H9 (cell line): ENCODE measurements around the gene IFNW1. TPM values are rescaled to one million over a fixed set of nuclear protein-coding genes. Genes with fewer than 3 reads are reported as not detected.
A peak's percentile ranks its signal among the peaks of the same experiment; 100 is the strongest.
"Not testable (repeated sequence)": the region's sequence is repeated elsewhere in the genome, so short reads cannot be mapped to it uniquely, and the experiment has no call there.

ENCODE experiments used
- DNase-seq: peaks from one replicate; pipeline ENCODE4 v3.0.0-alpha.2; 2017
- H2AFZ ChIP-seq: one replicate; pipeline ENCODE4 v1.6.1; 2013; ENCODE audit warnings: mild to moderate bottlenecking, low read length, control low read depth, moderate library complexity
- H2AK5ac ChIP-seq: 2 replicates; pipeline ENCODE4 v1.6.1; 2013; ENCODE audit warnings: low read length, control low read depth, mixed read lengths; ENCODE audit not compliant: insufficient read length
- H2BK120ac ChIP-seq: one replicate; pipeline ENCODE4 v1.6.1; 2013; ENCODE audit warnings: low read depth, mild to moderate bottlenecking, low read length, control low read depth, inconsistent platforms; ENCODE audit not compliant: poor library complexity, severe bottlenecking
- H2BK12ac ChIP-seq: 2 replicates; pipeline ENCODE4 v1.6.1; 2013; ENCODE audit warnings: low read length, control low read depth, mixed read lengths, low read depth; ENCODE audit not compliant: insufficient read length
- H2BK15ac ChIP-seq: 2 replicates; pipeline ENCODE4 v1.6.1; 2013; ENCODE audit warnings: low read depth, low read length, control low read depth
- H2BK20ac ChIP-seq: one replicate; pipeline ENCODE4 v1.6.1; 2013; ENCODE audit warnings: low read depth, mild to moderate bottlenecking, low read length, control low read depth, inconsistent platforms; ENCODE audit not compliant: poor library complexity, severe bottlenecking
- H2BK5ac ChIP-seq: 2 replicates; pipeline ENCODE4 v1.6.1; 2013; ENCODE audit warnings: low read length, control low read depth, mixed read lengths; ENCODE audit not compliant: insufficient read length
- H3K14ac ChIP-seq: 2 replicates; pipeline ENCODE4 v1.6.1; 2013; ENCODE audit warnings: low read length, control low read depth; ENCODE audit not compliant: insufficient read depth
- H3K18ac ChIP-seq: 2 replicates; pipeline ENCODE4 v1.6.1; 2013; ENCODE audit warnings: low read depth, mild to moderate bottlenecking, mixed read lengths, low read length, control low read depth; ENCODE audit not compliant: insufficient read length
- H3K23ac ChIP-seq: 2 replicates; pipeline ENCODE4 v1.6.1; 2013; ENCODE audit warnings: low read length, control low read depth, mixed read lengths, low read depth; ENCODE audit not compliant: insufficient read length
- H3K23me2 ChIP-seq: 2 replicates; pipeline ENCODE4 v1.6.1; 2013; ENCODE audit warnings: low read depth, mild to moderate bottlenecking, mixed read lengths, low read length, control low read depth; ENCODE audit not compliant: insufficient read length, poor library complexity, severe bottlenecking
- H3K27ac ChIP-seq: 2 replicates; pipeline ENCODE4 v1.5.1; 2013; ENCODE audit warnings: low read length, control low read depth, mixed read lengths, low read depth; ENCODE audit not compliant: insufficient read length
- H3K27me3 ChIP-seq: 2 replicates; pipeline ENCODE4 v1.6.1; 2013; ENCODE audit warnings: low read length, control low read depth, inconsistent platforms; ENCODE audit not compliant: insufficient read depth
- H3K4ac ChIP-seq: 2 replicates; pipeline ENCODE4 v1.6.1; 2013; ENCODE audit warnings: low read depth, mild to moderate bottlenecking, control low read depth, inconsistent platforms, low read length, moderate library complexity
- H3K4me1 ChIP-seq: 2 replicates; pipeline ENCODE4 v1.6.1; 2013; ENCODE audit warnings: low read length, control low read depth, inconsistent platforms; ENCODE audit not compliant: insufficient read depth
- H3K4me2 ChIP-seq: 2 replicates; pipeline ENCODE4 v1.6.1; 2013; ENCODE audit warnings: low read length, control low read depth, mixed read lengths; ENCODE audit not compliant: insufficient read length, insufficient read depth
- H3K56ac ChIP-seq: 2 replicates; pipeline ENCODE4 v1.6.1; 2013; ENCODE audit warnings: low read depth, mild to moderate bottlenecking, mixed read lengths, low read length, control low read depth; ENCODE audit not compliant: insufficient read length
- H3K79me1 ChIP-seq: 2 replicates; pipeline ENCODE4 v1.6.1; 2013; ENCODE audit warnings: low read depth, mild to moderate bottlenecking, moderate library complexity, low read length, control low read depth, inconsistent platforms; ENCODE audit not compliant: insufficient read depth, poor library complexity, severe bottlenecking
- H3K79me2 ChIP-seq: 2 replicates; pipeline ENCODE4 v1.6.1; 2013; ENCODE audit warnings: low read length, control low read depth, inconsistent platforms; ENCODE audit not compliant: insufficient read depth
- H3K9ac ChIP-seq: 2 replicates; pipeline ENCODE4 v1.6.1; 2013; ENCODE audit warnings: low read length, control low read depth, mixed read lengths; ENCODE audit not compliant: insufficient read length; ENCODE audit errors: extremely low read depth
- H3K9me3 ChIP-seq: one replicate; pipeline ENCODE4 v1.6.1; 2013; ENCODE audit warnings: low read depth, low read length, inconsistent platforms; ENCODE audit not compliant: control insufficient read depth
- H3T11ph ChIP-seq: one replicate; pipeline ENCODE4 v1.6.1; 2013; ENCODE audit warnings: mild to moderate bottlenecking, low read length, control low read depth, inconsistent platforms
- H4K20me1 ChIP-seq: one replicate; pipeline ENCODE4 v1.6.1; 2013; ENCODE audit not compliant: control insufficient read depth, insufficient read length, insufficient read depth
- H4K5ac ChIP-seq: 2 replicates; pipeline ENCODE4 v1.6.1; 2013; ENCODE audit warnings: low read depth, mild to moderate bottlenecking, mixed read lengths, low read length, control low read depth; ENCODE audit not compliant: insufficient read length
- H4K8ac ChIP-seq: replicated peaks from 2 replicates; pipeline ENCODE4 v1.6.1; 2013; ENCODE audit warnings: low read length, control low read depth, mixed read lengths, low read depth; ENCODE audit not compliant: insufficient read length
- H4K91ac ChIP-seq: 2 replicates; pipeline ENCODE4 v1.6.1; 2013; ENCODE audit warnings: low read depth, mild to moderate bottlenecking, moderate library complexity, mixed read lengths, low read length, control low read depth; ENCODE audit not compliant: insufficient read length
- H3K27ac Mint-ChIP-seq, 3 experiments: 2 replicates in 2 of 3; 3 replicates in 1 of 3; pipeline ENCODE4 v1.8.0; 2020 to 2021; ENCODE audit warnings: mixed read lengths in 3 of 3, mild to moderate bottlenecking in 1 of 3, moderate library complexity in 1 of 3
- H3K27me3 Mint-ChIP-seq: 2 replicates; pipeline ENCODE4 v1.8.0; 2021; ENCODE audit warnings: low read depth, mild to moderate bottlenecking, moderate library complexity, mixed read lengths
- H3K36me3 Mint-ChIP-seq, 3 experiments: 2 replicates in 2 of 3; 3 replicates in 1 of 3; pipeline ENCODE4 v1.8.0; 2020 to 2021; ENCODE audit warnings: low read depth in 3 of 3, mixed read lengths in 3 of 3; ENCODE audit not compliant: insufficient read depth in 1 of 3
- H3K4me1 Mint-ChIP-seq, 2 experiments: 2 replicates each; pipeline ENCODE4 v1.8.0; 2020; ENCODE audit warnings: mixed read lengths in 2 of 2
- H3K4me3 Mint-ChIP-seq, 2 experiments: 2 replicates in 1 of 2; 3 replicates in 1 of 2; pipeline ENCODE4 v1.8.0; 2020 to 2021; ENCODE audit warnings: mild to moderate bottlenecking in 2 of 2, mixed read lengths in 2 of 2, moderate library complexity in 1 of 2
- H3K9me3 Mint-ChIP-seq, 2 experiments: 2 replicates in 1 of 2; 3 replicates in 1 of 2; pipeline ENCODE4 v1.8.0; 2020; ENCODE audit warnings: mild to moderate bottlenecking in 2 of 2, mixed read lengths in 2 of 2, moderate library complexity in 1 of 2
- CTCF ChIP-seq: fragments of 200-600 bp; sonication (generic); conservative IDR thresholded peaks from 3 replicates; pipeline ENCODE4 v1.8.0; 2021; ENCODE audit warnings: antibody characterized with exemption, mild to moderate bottlenecking
- WGBS: extraction: QIAGEN DNeasy Blood & Tissue Kit; methylation state at CpG from one replicate; pipeline ENCODE4 v1.1.7; 2013; ENCODE audit warnings: missing lambda C conversion rate, low lambda C conversion rate, mixed read lengths; ENCODE audit not compliant: insufficient read length; ENCODE audit errors: extremely low coverage; 5-methylcytosine and 5-hydroxymethylcytosine counted together
- total RNA-seq: library from RNA; stranded (reverse); gene quantifications from 2 replicates; pipeline ENCODE4 v1.2.1, GENCODE V29; 2021

Gene IFNW1
- total RNA-seq, 1 experiment from 2014 or later: not detected

- H3K27me3 ChIP-seq, H3K18ac ChIP-seq, H3T11ph ChIP-seq, H3K36me3 Mint-ChIP-seq, H3K9me3 Mint-ChIP-seq, H2BK120ac ChIP-seq, H3K23ac ChIP-seq, H4K20me1 ChIP-seq, H3K9ac ChIP-seq, H3K79me2 ChIP-seq, H3K27ac Mint-ChIP-seq, H3K23me2 ChIP-seq, H4K91ac ChIP-seq, H3K56ac ChIP-seq, H3K4me2 ChIP-seq, H3K9me3 ChIP-seq, H2AFZ ChIP-seq, H3K4ac ChIP-seq, H3K4me3 Mint-ChIP-seq, H2BK5ac ChIP-seq, H3K4me1 ChIP-seq, H2BK12ac ChIP-seq, H4K5ac ChIP-seq, H3K79me1 ChIP-seq, H2BK20ac ChIP-seq, H3K14ac ChIP-seq, H3K27ac ChIP-seq, H2AK5ac ChIP-seq, H3K4me1 Mint-ChIP-seq, H2BK15ac ChIP-seq, H4K8ac ChIP-seq, H3K27me3 Mint-ChIP-seq: not testable (repeated sequence)
- TF ChIP-seq CTCF: peak; percentile 78
- WGBS: no CpG with 5 or more reads among the region's 4 CpGs
- peak; percentile 43 for DNase-seq
Observed at GRCh38 chr9:21182810-21183736, 41.4 kb upstream of the IFNW1 start.
